ENCODE measurements around the gene ARIH2. TPM values are rescaled to one million over a fixed set of nuclear protein-coding genes. Genes with fewer than 3 reads are reported as not detected.

ARIH2 gene
- total RNA-seq, result 10 to 100 TPM; 96.1 to 99.1 TPM

DNA sequence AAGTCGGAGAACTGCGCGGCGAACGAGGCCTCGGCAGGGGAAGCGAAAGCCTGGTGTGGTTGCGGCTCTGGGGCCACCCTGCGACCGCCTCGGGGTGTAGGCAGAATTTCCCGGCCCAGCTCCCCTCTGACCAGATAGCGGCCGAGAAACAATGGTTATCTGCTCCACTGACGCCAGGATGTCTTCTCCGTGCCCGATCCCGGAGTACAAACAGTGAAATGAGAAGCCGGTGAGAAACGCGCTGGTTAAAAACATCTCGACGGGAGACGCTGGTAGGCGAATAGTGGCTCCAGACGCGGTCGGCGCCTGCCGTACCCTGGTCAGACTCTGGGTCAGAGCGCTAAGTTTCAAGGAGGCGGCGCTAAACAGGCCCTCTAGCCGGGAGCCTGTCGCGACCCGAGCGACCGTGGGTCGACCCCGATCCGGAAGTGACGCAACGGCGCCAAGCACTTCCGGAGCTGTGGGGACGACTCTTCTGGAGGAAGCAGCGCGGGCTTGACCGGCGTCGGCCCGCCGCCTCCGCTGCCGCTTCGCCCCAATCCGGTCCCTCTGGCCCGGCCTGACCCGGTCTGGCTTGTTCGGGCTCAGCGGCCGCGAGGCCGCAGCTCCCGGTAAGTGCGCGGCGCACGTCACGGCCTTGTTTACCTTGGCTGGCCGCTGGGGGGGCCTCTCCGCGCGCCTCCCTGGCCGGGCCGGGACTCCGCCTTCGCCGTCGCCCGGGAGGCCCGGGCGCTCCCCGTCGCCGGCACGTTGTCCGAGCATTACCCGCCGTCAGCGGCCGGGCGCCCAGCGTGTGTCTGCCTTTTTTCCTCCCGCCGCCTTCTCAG lies at the start of gene ARIH2:
ARIH2 (plus strand) TSS at position 455 of the 827 bp plus-strand sequence. CDS start 8,717 bp downstream, outside the sequence.
- intact Hi-C loops (cut with micrococcal nuclease), result loop anchor here (1.0 to 5.0 kb wide), 9 partner anchors 20 to 494 kb away; partner anchors contain the start of genes DALRD3, IP6K2, PRKAR2A and QRICH1
- H3K27me3 Mint-ChIP-seq (ENCODE audit: low read depth), result no peaks in the 10 kb centered on the region
- H3K36me3 Mint-ChIP-seq (ENCODE audit: low read depth), result peaks cover 19% of the 10 kb centered on the region
- CTCF ChIA-PET, result interaction anchor here (0.8 to 1.8 kb wide), 5 partner anchors 10 to 483 kb away, joined by 3 to 10 read pairs (median 5); partner anchors contain the start of gene SLC25A20
- DNase-seq, result peak; percentile 89
- peak within 1 kb of the TSS; percentile 100 for H3K27ac Mint-ChIP-seq
- H3K4me1 Mint-ChIP-seq (ENCODE audit: low read depth), result peaks cover 29% of the 10 kb centered on the region
- no peaks in the 10 kb centered on the region for H3K9me3 Mint-ChIP-seq
- H3K4me3 Mint-ChIP-seq, result peak within 1 kb of the TSS; percentile 98

DNA sequence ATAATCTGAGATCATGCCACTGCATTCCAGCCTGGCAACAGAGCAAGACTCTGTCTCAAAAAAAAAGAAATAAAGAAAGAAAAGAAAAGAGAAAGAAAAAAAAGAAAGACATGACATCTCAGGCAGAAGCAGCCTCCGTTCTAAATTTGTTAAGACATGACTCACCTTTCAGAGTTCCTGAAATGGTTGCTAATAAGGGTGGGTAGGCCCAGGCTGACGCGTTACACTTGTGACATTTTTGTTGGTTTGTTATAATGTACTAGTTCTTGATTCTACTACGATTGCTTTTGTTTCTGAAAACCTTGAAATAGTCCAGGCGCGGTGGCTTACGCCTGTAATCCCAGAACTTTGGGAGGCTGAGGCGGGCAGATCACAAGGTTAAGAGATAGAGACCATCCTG lies 41.0 kb upstream of the ARIH2 start:
- no peak overlapping the region for H3K27ac Mint-ChIP-seq
- H3K36me3 Mint-ChIP-seq (ENCODE audit: low read depth), result peaks cover 5% of the 10 kb centered on the region
- no peak overlapping the region for H3K4me3 Mint-ChIP-seq
- intact Hi-C loops (cut with micrococcal nuclease), result no loop called here
- H3K27me3 Mint-ChIP-seq (ENCODE audit: low read depth), result no peaks in the 10 kb centered on the region
- H3K4me1 Mint-ChIP-seq (ENCODE audit: low read depth), result no peaks in the 10 kb centered on the region
- CTCF ChIA-PET, result no interaction called here
- DNase-seq, result no peak
- no peaks in the 10 kb centered on the region for H3K9me3 Mint-ChIP-seq

GRCh38 chr3:48879307-48879993 lies 39.2 kb upstream of the ARIH2 start:
- Mint-ChIP-seq H3K4me3 (no peak overlapping the region), H3K9me3 (no peaks in the 10 kb centered on the region), H3K27ac (no peak overlapping the region), H3K27me3 (ENCODE audit: low read depth) (no peaks in the 10 kb centered on the region), H3K36me3 (ENCODE audit: low read depth) (peaks cover 6% of the 10 kb centered on the region), H3K4me1 (ENCODE audit: low read depth) (no peaks in the 10 kb centered on the region)
- no peak for DNase-seq
- CTCF ChIA-PET, result interaction anchor here (0.7 kb wide), 1 partner anchor 10 kb away, joined by 4 read pairs; no protein-coding TSS in a partner anchor
- intact Hi-C loops (cut with micrococcal nuclease), result no loop called here

GRCh38 chr3:48879994-48880377 lies 38.7 kb upstream of the ARIH2 start:
- Mint-ChIP-seq H3K4me1 (ENCODE audit: low read depth) (no peaks in the 10 kb centered on the region), H3K9me3 (no peaks in the 10 kb centered on the region), H3K27ac (no peak overlapping the region), H3K27me3 (ENCODE audit: low read depth) (no peaks in the 10 kb centered on the region), H3K36me3 (ENCODE audit: low read depth) (peaks cover 5% of the 10 kb centered on the region), H3K4me3 (no peak overlapping the region)
- intact Hi-C loops (cut with micrococcal nuclease), result no loop called here
- CTCF ChIA-PET, result no interaction called here
- no peak for DNase-seq

GRCh38 chr3:48881006-48881405 lies 37.6 kb upstream of the ARIH2 start:
- H3K27me3 Mint-ChIP-seq (ENCODE audit: low read depth), result no peaks in the 10 kb centered on the region
- CTCF ChIA-PET, result no interaction called here
- peaks cover 5% of the 10 kb centered on the region for H3K36me3 Mint-ChIP-seq (ENCODE audit: low read depth)
- no peak overlapping the region for H3K27ac Mint-ChIP-seq
- no peaks in the 10 kb centered on the region for H3K4me1 Mint-ChIP-seq (ENCODE audit: low read depth)
- no peak for DNase-seq
- H3K9me3 Mint-ChIP-seq, result no peaks in the 10 kb centered on the region
- no peak overlapping the region for H3K4me3 Mint-ChIP-seq
- intact Hi-C loops (cut with micrococcal nuclease), result no loop called here

- H3K27ac Mint-ChIP-seq, result no peak overlapping the region
- intact Hi-C loops (cut with micrococcal nuclease), result no loop called here
- peaks cover 5% of the 10 kb centered on the region for H3K36me3 Mint-ChIP-seq (ENCODE audit: low read depth)
- H3K9me3 Mint-ChIP-seq, result no peaks in the 10 kb centered on the region
- CTCF ChIA-PET, result no interaction called here
- DNase-seq, result no peak
- no peaks in the 10 kb centered on the region for H3K4me1 Mint-ChIP-seq (ENCODE audit: low read depth)
- no peak overlapping the region for H3K4me3 Mint-ChIP-seq
- H3K27me3 Mint-ChIP-seq (ENCODE audit: low read depth), result no peaks in the 10 kb centered on the region
These were observed 37.0 kb upstream of the ARIH2 start for GRCh38 chr3:48881652-48882114.

DNA sequence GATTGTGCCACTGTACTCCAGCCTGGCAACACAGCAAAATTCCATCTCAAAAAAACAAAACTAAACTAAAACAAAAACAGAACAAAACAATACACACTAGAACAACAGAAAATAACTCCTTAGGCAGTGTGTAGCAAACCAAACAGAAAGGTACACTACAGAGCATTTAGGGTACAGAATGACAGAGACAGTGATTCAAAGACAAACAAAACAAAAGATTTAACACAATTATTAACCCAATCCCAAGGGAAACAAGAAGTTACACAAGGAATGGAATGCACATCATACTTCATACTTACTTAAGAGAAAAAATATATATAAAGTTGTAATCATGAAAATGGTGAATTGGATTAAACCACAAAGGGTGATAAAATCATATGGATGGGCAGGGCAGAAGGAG lies 32.9 kb upstream of the ARIH2 start:
- intact Hi-C loops (cut with micrococcal nuclease), result no loop called here
- Mint-ChIP-seq H3K4me3 (no peak overlapping the region), H3K36me3 (ENCODE audit: low read depth) (peaks cover 6% of the 10 kb centered on the region), H3K27ac (no peak overlapping the region), H3K27me3 (ENCODE audit: low read depth) (no peaks in the 10 kb centered on the region), H3K9me3 (no peaks in the 10 kb centered on the region), H3K4me1 (ENCODE audit: low read depth) (peaks cover 4% of the 10 kb centered on the region)
- DNase-seq, result no peak
- CTCF ChIA-PET, result no interaction called here

DNA sequence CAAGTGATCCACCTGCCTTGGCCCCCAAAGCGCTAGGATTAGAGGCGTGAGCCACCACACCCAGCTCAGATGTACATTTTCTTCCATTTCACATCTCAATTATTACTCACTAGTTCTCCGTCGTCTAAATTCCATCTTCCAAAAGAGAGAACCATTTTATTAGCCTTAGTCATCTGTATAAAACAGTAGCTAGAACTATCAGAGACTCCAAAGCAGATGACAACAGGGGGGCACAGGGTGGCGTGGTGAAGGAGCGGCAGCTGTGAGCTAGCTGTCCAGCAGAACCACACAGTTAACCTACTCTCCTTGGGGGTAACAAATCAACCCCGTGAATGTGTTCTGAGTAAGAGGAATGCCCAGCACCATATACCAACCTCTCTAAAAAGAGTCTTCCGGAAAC lies 27.0 kb upstream of the ARIH2 start:
- H3K27ac Mint-ChIP-seq, result no peak overlapping the region

GRCh38 chr3:48894516-48894915 lies 24.1 kb upstream of the ARIH2 start:
- no peaks in the 10 kb centered on the region for H3K36me3 Mint-ChIP-seq (ENCODE audit: low read depth)
- intact Hi-C loops (cut with micrococcal nuclease), result no loop called here
- no peak overlapping the region for H3K27ac Mint-ChIP-seq
- no peaks in the 10 kb centered on the region for H3K27me3 Mint-ChIP-seq (ENCODE audit: low read depth)
- no peaks in the 10 kb centered on the region for H3K9me3 Mint-ChIP-seq
- no peak for DNase-seq
- CTCF ChIA-PET, result no interaction called here
- H3K4me3 Mint-ChIP-seq, result no peak overlapping the region
- peaks cover 28% of the 10 kb centered on the region for H3K4me1 Mint-ChIP-seq (ENCODE audit: low read depth)

More for the DNA sequence above, 27.0 kb upstream of the ARIH2 start:
- H3K36me3 Mint-ChIP-seq (ENCODE audit: low read depth), result peaks cover 3% of the 10 kb centered on the region
- CTCF ChIA-PET, result no interaction called here
- no peaks in the 10 kb centered on the region for H3K9me3 Mint-ChIP-seq
- intact Hi-C loops (cut with micrococcal nuclease), result no loop called here
- H3K27me3 Mint-ChIP-seq (ENCODE audit: low read depth), result no peaks in the 10 kb centered on the region
- no peak for DNase-seq
- H3K4me3 Mint-ChIP-seq, result no peak overlapping the region
- peaks cover 8% of the 10 kb centered on the region for H3K4me1 Mint-ChIP-seq (ENCODE audit: low read depth)

DNA sequence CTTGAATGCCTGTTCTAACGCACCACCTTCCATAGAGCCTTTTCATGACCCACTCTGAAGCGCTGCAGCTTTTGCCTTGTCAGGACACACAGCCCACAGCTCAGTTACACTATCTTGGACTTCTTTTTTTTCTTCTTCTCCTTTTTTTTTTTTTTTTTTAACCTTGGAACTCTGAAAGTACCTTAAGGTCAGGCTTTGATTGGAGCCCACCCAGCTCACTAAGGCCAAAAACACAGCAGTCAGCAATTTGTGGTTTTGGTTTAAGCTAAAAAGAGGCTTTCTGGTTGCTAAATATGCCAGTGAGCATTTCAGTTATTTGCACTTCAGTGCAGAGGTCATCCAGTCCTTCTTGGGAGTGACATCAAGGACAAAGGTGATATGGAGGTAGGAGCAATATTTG lies 21.7 kb upstream of the ARIH2 start:
- peaks cover 29% of the 10 kb centered on the region for H3K4me1 Mint-ChIP-seq (ENCODE audit: low read depth)
- H3K4me3 Mint-ChIP-seq, result peak overlapping the region; percentile 27
- no peaks in the 10 kb centered on the region for H3K36me3 Mint-ChIP-seq (ENCODE audit: low read depth)
- DNase-seq, result no peak
- H3K27ac Mint-ChIP-seq, result peak overlapping the region; percentile 16
- no peaks in the 10 kb centered on the region for H3K27me3 Mint-ChIP-seq (ENCODE audit: low read depth)
- CTCF ChIA-PET, result interaction anchor here (0.5 to 0.6 kb wide), 3 partner anchors 73 to 193 kb away, joined by 3 read pairs; no protein-coding TSS in a partner anchor
- no peaks in the 10 kb centered on the region for H3K9me3 Mint-ChIP-seq
- intact Hi-C loops (cut with micrococcal nuclease), result loop anchor here (5.0 kb wide), 1 partner anchor 35 kb away; no protein-coding TSS in a partner anchor

DNA sequence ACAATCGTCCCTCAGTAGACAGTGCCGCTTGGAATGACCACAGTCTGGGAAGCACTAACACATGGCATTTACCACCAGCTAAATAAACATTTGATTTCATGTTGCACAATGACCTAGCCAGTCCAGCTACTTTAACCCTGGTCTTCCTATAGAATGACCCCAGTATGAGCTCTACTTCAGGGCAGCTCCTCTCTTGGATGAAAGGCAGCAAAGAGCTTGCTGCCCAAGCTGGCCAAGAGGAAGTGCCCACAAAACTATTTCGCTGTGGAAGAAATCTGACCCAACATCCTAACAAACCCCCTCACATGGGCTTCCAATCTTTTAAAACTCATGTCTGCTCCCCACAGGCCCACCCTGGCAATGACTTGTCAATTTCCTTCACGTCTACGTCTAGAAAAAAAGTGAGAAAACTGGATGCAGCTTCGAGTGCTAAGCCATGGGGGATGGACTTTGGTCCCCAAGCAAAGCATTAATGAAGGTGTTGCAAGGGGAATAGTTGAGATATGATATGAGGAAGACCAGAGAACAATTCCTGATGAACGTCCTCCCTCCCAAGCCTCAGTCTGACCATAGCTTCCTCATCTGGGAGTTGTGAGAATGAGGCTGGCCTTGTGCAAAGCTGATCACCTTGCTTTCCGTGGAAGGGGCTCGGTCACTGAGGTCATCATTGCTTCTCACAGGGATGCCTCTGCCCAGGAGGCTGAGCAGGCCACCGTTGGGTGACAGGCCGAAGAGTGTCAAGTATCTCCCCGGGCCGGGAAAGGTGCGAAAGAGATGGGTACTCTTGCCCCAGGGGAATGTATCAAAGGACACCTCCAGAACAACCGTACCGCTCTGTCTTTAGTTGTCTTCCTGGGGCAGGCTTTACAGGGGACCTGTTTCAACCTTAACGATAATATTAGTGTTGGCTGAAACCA lies 20.9 kb upstream of the ARIH2 start:
- H3K9me3 Mint-ChIP-seq, result no peaks in the 10 kb centered on the region
- peak; percentile 18 for DNase-seq
- peak overlapping the region; percentile 92 for H3K4me3 Mint-ChIP-seq
- no peaks in the 10 kb centered on the region for H3K36me3 Mint-ChIP-seq (ENCODE audit: low read depth)
- no peaks in the 10 kb centered on the region for H3K27me3 Mint-ChIP-seq (ENCODE audit: low read depth)
- intact Hi-C loops (cut with micrococcal nuclease), result loop anchor here (1.0 to 5.0 kb wide), 4 partner anchors 21 to 181 kb away; partner anchors contain the start of genes ARIH2, IP6K2 and PRKAR2A
- peak overlapping the region; percentile 91 for H3K27ac Mint-ChIP-seq
- CTCF ChIA-PET, result interaction anchor here (0.5 to 2.7 kb wide), 6 partner anchors 22 to 598 kb away, joined by 3 to 9 read pairs (median 4); partner anchors contain the start of gene ARIH2
- H3K4me1 Mint-ChIP-seq (ENCODE audit: low read depth), result peaks cover 29% of the 10 kb centered on the region
